Activated CD4-positive, CD25-positive, alpha-beta regulatory T cell treated with anti-CD3 and anti-CD28 coated beads, Interleukin-2, amount 50 U/mL, for 72 hours (primary cell): ENCODE data around the gene CLEC16A.
A peak's percentile ranks its signal among the peaks of the same experiment; 100 is the strongest.

Experiments
- DNase-seq: peaks from one replicate; pipeline ENCODE4 v3.0.0; 2021

The CLEC16A gene

DNA sequence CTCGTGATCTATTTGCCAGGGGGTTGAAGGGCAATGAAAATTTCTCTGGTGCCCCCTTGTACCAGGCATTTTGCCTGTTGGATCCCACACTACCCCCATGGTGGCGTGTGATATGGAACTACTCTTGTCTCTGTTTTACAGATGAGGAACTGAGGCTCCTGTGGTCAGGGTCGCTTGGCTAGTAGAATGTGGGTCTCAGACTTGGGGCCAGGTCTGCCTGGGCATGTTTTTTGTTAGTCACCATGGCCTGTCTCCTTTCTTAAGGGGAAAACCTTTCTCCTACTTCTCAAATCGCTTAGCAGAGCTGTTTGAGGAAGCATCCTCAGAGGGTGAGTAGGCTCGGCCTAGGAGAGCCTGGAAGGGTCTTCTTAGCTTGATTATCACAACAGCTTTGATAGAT is 51.2 kb downstream of the CLEC16A start:
- DNase-seq = no peak

- no peak for DNase-seq
Measured at GRCh38 chr16:10997485-10997884, 53.1 kb downstream of the CLEC16A start.

DNA sequence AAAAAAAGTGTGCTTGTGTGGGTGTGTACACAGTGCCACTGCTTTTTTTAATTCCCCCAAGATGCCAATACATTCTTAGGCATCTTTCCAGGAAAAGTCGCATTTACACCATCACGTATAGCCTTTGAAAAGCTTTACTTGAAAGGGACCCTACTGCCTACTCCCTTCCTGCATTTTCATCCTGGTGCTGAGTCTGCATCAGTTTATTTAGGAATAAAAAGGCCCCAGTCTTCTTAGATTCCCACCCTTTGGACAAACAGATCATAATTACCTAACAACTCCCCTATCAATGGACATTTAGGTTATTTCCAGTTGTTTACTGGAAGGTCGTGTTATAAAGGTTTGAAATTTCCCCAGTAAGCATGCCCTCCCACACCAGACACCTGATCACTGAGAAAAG is 54.9 kb downstream of the CLEC16A start:
- no peak for DNase-seq

GRCh38 chr16:11001611-11002010 is 57.2 kb downstream of the CLEC16A start:
- no peak for DNase-seq

DNA sequence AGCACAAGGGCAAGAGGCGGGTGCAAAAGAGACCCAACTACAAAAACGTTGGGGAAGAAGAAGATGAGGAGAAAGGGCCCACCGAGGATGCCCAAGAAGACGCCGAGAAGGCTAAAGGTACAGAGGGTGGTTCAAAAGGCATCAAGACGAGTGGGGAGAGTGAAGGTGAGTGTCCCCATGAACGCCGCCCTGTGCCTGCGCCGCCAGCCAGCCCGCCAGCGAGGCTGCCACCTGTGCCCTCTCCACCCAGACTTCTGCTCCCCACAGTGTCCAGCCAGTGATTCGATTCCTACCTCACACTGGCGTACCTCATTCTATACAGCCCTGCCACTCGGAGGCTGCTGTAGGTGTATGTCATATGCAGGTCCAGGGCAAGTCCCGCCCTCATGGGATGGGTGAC is 58.8 kb downstream of the CLEC16A start:
- no peak for DNase-seq

GRCh38 chr16:11004351-11004750 is 60.0 kb downstream of the CLEC16A start:
- DNase-seq = no peak

- DNase-seq = no peak
Measured at GRCh38 chr16:11004973-11005610, 60.7 kb downstream of the CLEC16A start.

DNA sequence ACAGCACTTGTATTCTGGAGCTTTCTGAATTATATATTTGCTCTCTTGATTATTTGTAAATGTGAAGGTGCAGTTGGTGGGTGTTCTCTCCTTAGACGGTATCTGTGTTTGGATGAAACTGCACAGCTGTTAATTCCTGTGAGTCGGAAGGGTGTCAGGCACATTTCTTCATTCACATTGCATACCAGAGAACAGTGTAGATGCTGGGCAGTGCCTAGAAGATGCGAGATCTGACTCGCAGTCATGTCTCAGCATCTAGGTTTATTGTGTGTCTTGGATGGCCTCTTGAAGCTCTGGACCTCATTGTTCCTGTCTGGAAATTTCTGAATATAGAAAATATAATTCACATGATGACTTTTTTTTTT is 61.2 kb downstream of the CLEC16A start:
- DNase-seq = no peak

- DNase-seq = no peak
Measured at GRCh38 chr16:11006656-11007055, 62.3 kb downstream of the CLEC16A start.

GRCh38 chr16:11007714-11008280 is 63.4 kb downstream of the CLEC16A start:
- no peak for DNase-seq

DNA sequence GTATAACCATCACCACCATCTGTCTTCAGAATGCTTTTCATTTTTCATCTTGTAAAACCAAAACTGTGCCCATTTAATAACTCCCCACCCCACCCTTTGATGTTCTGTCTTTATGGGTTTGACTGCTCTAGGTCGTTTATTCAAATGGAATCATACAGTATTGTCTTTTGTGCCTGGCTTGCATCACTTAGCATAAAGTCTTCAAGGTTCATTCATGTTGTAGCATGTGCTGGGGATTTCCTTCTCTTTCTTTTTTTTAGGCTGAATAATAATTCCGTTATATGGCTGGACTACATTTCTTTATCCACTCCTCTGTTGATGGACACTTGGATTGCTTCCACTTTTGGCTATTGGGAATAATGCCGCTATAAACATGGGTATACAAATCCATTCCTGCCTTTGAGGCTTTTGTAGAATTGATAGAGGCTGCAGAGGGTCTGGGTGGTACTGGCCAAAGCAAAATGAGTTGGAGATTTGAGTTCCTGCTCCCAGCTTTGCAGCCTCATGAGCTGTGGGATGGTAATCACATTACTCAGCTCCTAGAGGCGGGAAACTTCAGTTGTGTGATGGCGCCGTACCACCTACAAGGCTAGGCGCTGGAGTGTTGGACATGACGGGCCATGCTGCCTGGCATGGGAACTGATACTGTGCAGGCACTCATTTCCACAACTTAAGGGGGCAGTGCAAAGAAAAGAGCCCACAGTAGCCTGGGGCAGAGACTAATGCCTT is 64.8 kb downstream of the CLEC16A start:
- DNase-seq = no peak

GRCh38 chr16:11010575-11011221 is 66.3 kb downstream of the CLEC16A start:
- DNase-seq = no peak

DNA sequence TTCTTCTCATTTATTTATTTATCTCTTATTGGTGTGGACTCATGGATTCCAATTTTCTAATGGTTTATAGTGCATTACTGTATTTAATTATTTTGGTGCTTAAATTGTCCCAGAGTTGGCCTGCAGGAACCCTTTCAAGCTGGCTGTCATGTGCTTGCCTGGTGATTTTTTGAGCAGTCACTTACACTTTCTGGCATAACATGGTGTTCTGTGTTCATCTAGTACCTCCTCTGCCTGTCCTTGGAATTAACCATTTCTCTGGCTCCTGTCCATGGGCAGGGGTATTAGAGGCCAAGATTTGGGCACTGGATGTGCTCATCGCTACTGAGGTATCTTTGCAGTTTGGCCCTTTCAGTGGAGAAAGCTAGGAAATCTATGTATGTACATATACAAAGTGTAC is 67.0 kb downstream of the CLEC16A start:
- DNase-seq = no peak

DNA sequence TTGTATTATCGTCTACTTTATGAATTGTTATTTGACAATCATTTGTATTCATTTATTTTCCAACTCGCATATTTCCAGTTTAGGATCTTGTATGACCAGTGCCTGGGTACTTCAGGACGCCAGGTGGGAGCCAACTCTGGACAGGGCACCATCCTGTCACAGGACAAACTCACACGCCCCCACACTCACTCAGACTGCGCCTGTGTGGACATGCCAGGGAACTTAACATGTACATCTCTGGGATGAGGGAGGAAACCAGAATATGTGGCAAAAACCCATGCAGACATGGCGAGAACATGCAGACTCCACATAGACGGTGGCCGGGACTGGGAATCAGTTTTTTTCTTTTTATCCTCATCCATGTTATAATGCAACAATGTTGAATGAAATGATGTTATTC is 68.5 kb downstream of the CLEC16A start:
- DNase-seq = no peak

GRCh38 chr16:11014136-11014535 is 69.8 kb downstream of the CLEC16A start:
- DNase-seq = no peak

GRCh38 chr16:11015076-11015475 is 70.7 kb downstream of the CLEC16A start:
- no peak for DNase-seq

DNA sequence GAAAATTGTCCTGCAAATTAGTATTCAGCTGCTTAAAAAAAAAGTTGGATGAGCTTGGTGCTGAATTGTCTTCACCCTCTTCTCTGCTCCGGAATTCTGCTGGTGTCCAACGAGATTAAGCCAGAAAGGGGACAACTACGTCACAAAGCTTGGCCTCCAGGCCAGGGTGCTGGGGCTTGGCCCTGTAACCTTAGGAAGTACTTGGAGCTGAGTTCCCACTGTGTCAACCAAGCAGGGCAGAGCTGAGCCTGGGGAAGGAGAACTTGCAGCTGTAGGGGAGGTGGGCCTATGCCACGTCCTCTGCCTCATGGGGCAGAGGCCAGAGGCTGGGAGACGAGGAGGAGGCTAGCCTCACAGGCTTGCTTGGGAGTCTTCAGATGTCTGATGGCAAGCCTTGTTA is 71.2 kb downstream of the CLEC16A start:
- no peak for DNase-seq

DNA sequence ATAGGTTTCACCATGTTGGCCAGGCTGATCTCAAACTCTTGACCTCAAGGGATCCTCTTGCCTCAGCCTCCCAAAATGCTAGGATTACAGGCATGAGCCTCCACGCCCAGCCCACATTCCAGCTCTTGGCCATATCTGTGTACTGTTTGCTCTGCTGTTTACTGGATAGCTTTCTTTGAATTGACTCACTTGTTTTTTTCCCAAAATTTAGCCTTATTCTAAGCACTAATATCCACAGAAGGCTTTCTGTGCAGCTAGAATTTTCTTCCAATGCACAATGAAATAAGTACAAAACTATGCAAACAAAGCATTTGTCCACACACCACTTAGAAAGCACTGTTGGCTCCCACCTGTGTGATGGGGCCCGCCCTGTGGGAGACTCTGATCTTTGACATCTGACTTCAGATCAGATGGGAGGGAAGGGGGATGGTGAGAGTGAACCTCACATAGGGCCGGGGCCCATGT is 72.2 kb downstream of the CLEC16A start:
- no peak for DNase-seq

DNA sequence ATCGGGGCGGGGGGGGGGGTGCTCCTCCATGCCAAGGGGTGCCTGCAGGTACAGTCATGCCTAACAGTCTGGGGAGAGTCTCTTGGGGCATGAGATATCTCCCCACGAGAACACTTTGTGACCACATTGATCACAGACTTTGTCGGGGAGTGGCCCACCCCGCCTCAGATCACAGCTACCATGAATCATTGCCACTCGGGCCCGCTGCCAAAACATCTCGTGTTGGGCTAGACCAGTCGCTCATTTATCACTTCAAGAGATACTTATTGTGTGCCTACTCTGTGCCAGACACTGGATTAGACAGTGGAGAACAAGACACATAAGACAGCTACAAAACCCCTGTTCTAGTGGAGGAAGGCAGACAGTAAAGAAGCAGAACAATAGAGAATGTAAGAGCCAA is 72.6 kb downstream of the CLEC16A start:
- peak; percentile 57 for DNase-seq

GRCh38 chr16:11017499-11017898 is 73.1 kb downstream of the CLEC16A start:
- no peak for DNase-seq

GRCh38 chr16:11020388-11020787 is 76.0 kb downstream of the CLEC16A start:
- no peak for DNase-seq

- no peak for DNase-seq
Measured at GRCh38 chr16:11020792-11021551, 76.6 kb downstream of the CLEC16A start.

- no peak for DNase-seq
Measured at GRCh38 chr16:11022002-11022401, 77.6 kb downstream of the CLEC16A start.
